Ramos (cell line): Measurements from ENCODE around the gene PGRMC1.
"Not testable (repeated sequence)": the region's sequence is repeated elsewhere in the genome, so short reads cannot be mapped to it uniquely, and the experiment has no call there.

Experiments used
- in situ Hi-C: fragments of 300-500 bp; cut with MboI; formaldehyde crosslinking; loops from one replicate; pipeline ENCODE4 v1.14.3; 2022; ENCODE audit warnings: low sequenced_read_pairs; ENCODE audit not compliant: unreplicated experiment

The PGRMC1 gene

GRCh38 chrX:119231936-119232445, 4.1 kb upstream of the PGRMC1 start:
- in situ Hi-C loops: no loop called here

GRCh38 chrX:119235051-119235511, 1.0 kb upstream of the PGRMC1 start:
- in situ Hi-C loops: no loop called here

DNA sequence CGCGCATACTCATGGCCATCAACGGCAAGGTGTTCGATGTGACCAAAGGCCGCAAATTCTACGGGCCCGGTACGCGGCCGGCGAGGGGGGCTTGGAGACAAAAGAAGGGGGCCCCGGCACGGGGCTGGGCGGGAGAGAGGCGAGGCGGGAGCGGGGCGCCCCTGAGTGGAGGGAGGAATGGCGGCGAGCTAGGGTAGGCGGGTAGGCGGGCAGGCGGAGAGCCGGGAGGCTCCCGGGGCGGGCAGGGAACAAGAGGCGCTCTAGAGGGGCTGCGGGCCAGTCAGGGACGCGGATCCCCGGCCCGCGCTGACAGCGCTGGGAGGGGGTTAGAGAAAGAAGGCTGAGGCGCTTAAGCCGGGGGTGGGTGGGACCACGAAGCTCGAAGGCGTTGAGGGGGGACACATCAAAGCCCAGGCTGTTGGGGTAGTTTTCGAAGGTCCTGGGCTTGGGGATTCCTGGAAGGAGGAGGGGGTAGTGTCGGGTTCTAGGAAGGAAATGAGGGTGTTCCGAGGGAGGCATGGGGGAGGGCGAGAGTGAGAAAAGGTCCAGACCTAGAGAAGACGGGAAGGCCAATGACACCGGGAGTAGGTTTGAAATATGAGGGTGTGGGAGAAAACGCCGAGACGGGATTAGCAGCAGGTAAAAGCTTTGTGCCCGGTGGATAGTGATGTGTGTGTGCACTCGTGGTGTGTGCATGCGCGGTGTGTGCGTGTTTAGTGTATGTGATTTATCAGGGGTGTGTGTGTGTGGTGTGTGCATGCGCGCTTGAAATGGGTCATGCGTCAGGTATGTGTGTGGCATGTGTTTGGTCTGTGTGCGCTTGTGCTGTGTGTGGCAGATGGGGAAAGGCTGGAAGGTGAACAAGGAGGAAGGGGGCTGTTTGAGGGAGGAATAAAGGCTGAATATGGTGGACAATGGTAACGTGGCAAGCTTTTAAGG, 807 bp downstream of the PGRMC1 start:
- in situ Hi-C loops: no loop called here

GRCh38 chrX:119237562-119237942, 1.5 kb downstream of the PGRMC1 start:
- in situ Hi-C loops: no loop called here

DNA sequence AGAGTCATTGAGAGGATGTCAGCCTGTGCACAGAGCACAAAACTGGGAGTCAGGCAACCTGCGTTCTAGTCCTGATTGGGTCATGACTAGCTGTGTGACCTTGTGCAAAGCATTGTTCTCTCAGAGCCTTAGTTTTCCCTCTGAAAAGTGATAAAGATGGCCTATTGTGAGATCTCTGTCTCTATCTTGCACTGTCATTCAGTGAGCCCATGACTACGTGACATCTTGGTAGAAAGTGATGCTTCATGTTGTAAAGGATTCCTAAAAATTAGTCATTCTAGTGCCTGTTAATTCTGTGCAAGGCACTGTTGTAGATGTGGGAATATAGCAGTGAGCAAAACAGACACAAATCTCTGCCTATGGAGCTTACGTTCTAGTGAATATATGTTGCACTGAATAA, 2.5 kb downstream of the PGRMC1 start:
- in situ Hi-C loops: no loop called here

- in situ Hi-C loops: no loop called here
These were observed 4.3 kb downstream of the PGRMC1 start for GRCh38 chrX:119240356-119240755.

DNA sequence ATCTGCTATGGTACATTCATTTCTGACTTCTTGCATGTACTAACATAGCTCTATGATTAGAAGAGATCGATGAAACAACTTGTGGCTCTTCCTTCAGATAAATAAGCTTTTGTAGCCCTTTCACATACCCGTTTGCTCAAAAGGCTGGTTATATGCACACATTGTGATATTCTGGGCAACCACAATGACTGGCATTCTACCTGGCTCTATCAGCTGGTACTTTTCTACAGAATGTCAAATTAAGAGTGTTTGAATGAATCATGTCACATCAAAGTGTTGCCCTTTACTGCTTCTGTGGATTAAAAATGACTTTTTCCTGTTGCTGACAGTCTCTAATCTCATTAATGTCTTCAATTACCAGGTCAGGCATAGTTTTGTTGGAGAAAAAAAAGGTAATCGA, 11.6 kb downstream of the PGRMC1 start:
- in situ Hi-C loops: no loop called here

DNA sequence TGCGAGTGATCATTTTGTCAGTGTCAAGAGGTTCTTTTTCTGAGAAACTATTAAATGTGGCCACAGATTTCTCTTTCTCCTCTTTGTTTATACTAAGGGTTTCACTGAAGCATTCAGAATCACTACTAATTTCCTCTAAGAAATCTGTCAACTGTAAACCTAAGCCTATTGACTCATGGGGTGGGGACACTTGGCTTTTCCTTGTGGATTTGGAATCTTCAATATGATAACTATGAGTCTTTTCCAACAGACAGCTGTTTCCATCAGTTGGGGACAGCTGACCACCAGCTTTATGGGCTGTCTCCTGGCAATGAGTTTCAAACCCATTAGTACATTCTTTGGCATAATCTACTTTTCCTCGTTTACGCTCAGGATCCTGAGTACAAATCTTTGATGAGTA, 13.8 kb downstream of the PGRMC1 start:
- in situ Hi-C loops: no loop called here

DNA sequence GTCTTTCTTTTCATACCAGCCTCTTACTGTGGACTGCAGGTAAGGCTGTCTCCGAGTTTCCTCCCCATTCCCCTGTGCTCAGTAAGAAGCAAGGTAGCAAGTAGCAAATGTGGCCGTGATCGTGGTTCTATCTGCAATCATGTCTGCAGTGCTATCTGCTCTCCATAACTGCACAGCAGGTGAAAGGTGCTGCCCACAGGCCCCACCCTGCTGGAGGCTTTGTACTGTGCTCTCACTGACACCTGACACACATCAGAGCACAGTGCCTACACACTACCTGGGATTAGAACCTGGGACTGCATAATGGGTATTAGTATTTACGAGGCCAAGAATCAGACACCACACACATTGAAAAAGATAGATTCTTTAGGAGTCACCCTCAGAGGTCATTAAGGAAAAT, 15.3 kb downstream of the PGRMC1 start:
- in situ Hi-C loops: no loop called here

- in situ Hi-C loops: no loop called here
These were observed 16.6 kb downstream of the PGRMC1 start for GRCh38 chrX:119252716-119253115.

DNA sequence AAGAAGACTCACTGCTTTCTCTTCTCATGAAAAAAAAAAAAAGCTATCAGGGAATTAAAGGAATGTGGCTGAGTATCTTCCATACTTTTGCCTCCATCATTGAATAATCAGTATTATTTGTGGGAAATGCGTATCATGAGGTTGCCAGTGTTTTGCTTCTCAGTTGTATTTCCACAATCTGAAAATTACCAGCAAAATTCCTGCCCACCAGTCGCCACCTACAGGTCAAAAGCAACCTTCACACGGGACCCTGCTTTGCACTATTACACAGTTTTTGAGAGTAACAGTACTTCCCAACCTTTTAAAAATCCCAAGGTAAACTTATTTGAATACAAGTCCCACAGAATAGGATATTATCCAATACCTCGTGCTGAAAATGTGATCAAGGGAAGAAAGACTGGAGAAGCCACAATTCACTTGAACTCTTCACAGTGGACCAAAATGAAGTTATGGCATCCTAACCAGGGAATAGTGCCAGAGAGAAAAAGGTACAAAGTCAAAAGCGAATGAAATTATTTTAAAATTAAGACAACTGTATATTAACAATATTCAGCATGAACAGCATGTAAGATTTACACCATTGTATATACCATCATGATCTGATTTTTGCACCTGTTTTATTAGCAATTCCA, 30.4 kb downstream of the PGRMC1 start:
- in situ Hi-C loops: no loop called here

DNA sequence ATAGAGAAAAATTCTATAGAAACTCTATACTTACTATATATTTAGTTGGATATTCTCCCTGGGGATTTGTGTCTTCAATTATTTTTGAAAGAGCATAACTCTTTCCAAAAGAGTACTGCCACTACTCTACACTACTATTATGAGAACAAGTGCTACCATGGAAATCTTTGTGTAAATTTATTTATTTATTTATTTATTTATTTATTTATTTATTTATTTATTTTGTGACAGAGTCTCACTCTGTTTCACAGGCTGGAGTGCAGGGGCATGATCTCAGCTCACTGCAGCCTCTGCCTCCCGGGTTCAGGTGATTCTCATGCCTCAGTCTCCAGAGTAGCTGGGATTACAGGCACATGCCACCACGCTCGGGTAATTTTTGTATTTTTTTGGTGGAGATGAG, 31.0 kb downstream of the PGRMC1 start:
- in situ Hi-C loops: not testable (repeated sequence)

- in situ Hi-C loops: no loop called here
These were observed 36.9 kb downstream of the PGRMC1 start for GRCh38 chrX:119272882-119273419.

DNA sequence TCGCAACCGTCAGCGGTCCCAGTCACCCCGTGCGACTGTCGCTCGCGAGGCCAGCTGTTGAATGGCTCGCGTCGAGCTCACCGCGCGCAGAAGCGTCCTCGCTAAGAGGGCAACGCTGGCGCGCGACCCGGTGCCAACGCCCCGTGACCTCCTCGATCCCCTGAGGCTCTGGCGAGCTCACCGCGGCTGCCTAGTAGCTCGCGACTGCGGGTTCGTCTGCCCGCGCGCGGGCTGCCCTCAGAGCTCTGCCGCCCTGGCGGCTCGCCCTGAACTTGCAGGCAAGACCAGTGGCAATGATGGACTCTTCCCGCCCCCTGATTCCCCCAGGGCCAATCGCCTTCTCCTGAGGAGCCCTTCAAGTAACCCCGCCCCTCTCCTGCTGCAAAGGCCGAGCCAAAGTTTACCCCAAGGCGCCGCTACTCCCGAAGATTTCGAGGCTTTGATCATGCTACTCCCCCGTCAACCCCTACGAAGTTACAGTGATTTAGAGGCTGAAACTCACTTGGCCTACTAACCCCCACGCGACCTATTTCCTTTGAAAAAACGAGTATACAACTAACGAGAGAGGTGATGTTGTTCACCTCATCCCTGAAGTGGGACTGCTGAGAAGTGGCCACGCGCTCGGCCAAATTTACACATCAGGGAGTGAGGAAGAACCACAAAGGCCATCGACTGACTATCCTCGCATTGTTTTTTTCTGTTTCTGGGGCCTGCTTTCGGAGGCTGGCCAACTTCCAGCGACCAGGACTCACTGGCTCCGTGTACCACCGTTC, 37.5 kb downstream of the PGRMC1 start:
- in situ Hi-C loops: no loop called here

- in situ Hi-C loops: not testable (repeated sequence)
These were observed 46.3 kb downstream of the PGRMC1 start for GRCh38 chrX:119282347-119282746.

GRCh38 chrX:119288890-119289393, 52.9 kb downstream of the PGRMC1 start:
- in situ Hi-C loops: no loop called here

- in situ Hi-C loops: no loop called here
These were observed 54.4 kb downstream of the PGRMC1 start for GRCh38 chrX:119290476-119290875.

- in situ Hi-C loops: not testable (repeated sequence)
These were observed 55.2 kb downstream of the PGRMC1 start for GRCh38 chrX:119291246-119291645.

- in situ Hi-C loops: no loop called here
These were observed 56.4 kb downstream of the PGRMC1 start for GRCh38 chrX:119292445-119292844.
